H1 (cell line): ENCODE results near the gene FOXL3. TPM values are rescaled to one million over a fixed set of nuclear protein-coding genes. Genes with fewer than 3 reads are reported as not detected.

Experiments used
- CTCF ChIA-PET: fragments of 300-600 bp; sonication (Branson Sonifier 250); formaldehyde crosslinking; loops from one replicate; lab custom pipeline; 2021; ENCODE audit not compliant: partially characterized antibody; lab: Charles Lee
- POLR2A ChIA-PET: fragments of 300-600 bp; sonication (Branson Sonifier 250); formaldehyde crosslinking; loops from one replicate; lab custom pipeline; 2021; ENCODE audit warnings: inconsistent platforms; ENCODE audit not compliant: partially characterized antibody; lab: Charles Lee
- DNase-seq, 2 experiments: peaks; one replicate each; pipeline versions ENCODE4 v3.0.0 to v3.0.0-alpha.2; 2010 to 2022; ENCODE audit warnings: low spot score in 2 of 2, low read depth in 1 of 2, mixed read lengths in 1 of 2
- FAIRE-seq: peaks from 2 replicates; lab custom pipeline; 2011; peaks lifted over from hg19 to GRCh38; lab: Jason Lieb, UNC
- H2AFZ ChIP-seq: 2 replicates; pipeline ENCODE4 v1.8.1; 2012; ENCODE audit warnings: low read length, inconsistent platforms
- H2AK5ac ChIP-seq: 2 replicates; pipeline ENCODE4 v1.6.1; 2013; ENCODE audit warnings: low read depth, low read length
- H2BK120ac ChIP-seq: replicated peaks from 2 replicates; pipeline ENCODE3; 2013; ENCODE audit warnings: low read depth, low read length, inconsistent platforms
- H2BK12ac ChIP-seq: 2 replicates; pipeline ENCODE4 v1.6.1; 2013; ENCODE audit warnings: low read depth, low read length
- H2BK15ac ChIP-seq: 2 replicates; pipeline ENCODE4 v1.6.1; 2013; ENCODE audit warnings: low read length
- H2BK20ac ChIP-seq: 2 replicates; pipeline ENCODE4 v1.6.1; 2013; ENCODE audit warnings: low read length
- H2BK5ac ChIP-seq: 2 replicates; pipeline ENCODE4 v1.6.1; 2013; ENCODE audit warnings: low read depth, low read length
- H3K14ac ChIP-seq: 2 replicates; pipeline ENCODE4 v1.6.1; 2013; ENCODE audit warnings: inconsistent platforms; ENCODE audit not compliant: insufficient read length
- H3K18ac ChIP-seq: 2 replicates; pipeline ENCODE4 v1.6.1; 2013; ENCODE audit warnings: low read length; ENCODE audit errors: extremely low read depth
- H3K23ac ChIP-seq: 2 replicates; pipeline ENCODE4 v1.6.1; 2013; ENCODE audit warnings: inconsistent platforms; ENCODE audit not compliant: insufficient read length
- H3K23me2 ChIP-seq: 2 replicates; pipeline ENCODE4 v1.6.1; 2013; ENCODE audit warnings: low read depth, low read length
- H3K27ac ChIP-seq: 2 replicates; pipeline ENCODE4 v1.6.1; 2011; ENCODE audit warnings: low read depth, low read length, inconsistent platforms
- H3K27me3 ChIP-seq, 4 experiments: replicated peaks in 1 of 4; 1 replicate in 1 of 4; 2 replicates in 3 of 4; pipeline versions ENCODE4 v1.6.1 to v1.8.1; 2011 to 2013; ENCODE audit warnings: low read length in 3 of 4, mild to moderate bottlenecking in 3 of 4, inconsistent platforms in 2 of 4, mixed read lengths in 2 of 4, moderate library complexity in 1 of 4; ENCODE audit not compliant: control insufficient read depth in 3 of 4, insufficient read depth in 3 of 4; ENCODE audit errors: extremely low read depth in 1 of 4
- H3K36me3 ChIP-seq, 4 experiments: 2 replicates each; pipeline versions ENCODE4 v1.6.1 to v1.8.1; 2011 to 2013; ENCODE audit warnings: mild to moderate bottlenecking in 4 of 4, low read length in 3 of 4, moderate library complexity in 2 of 4, control low read depth in 1 of 4, inconsistent platforms in 1 of 4; ENCODE audit not compliant: insufficient read depth in 4 of 4, control insufficient read depth in 2 of 4
- H3K4ac ChIP-seq: replicated peaks from 2 replicates; pipeline ENCODE3; 2013; ENCODE audit warnings: low read length, low read depth, mixed read lengths, inconsistent platforms; ENCODE audit not compliant: insufficient read length
- H3K4me1 ChIP-seq, 4 experiments: replicated peaks in 1 of 4; 1 replicate in 1 of 4; 2 replicates in 3 of 4; pipeline versions ENCODE4 v1.6.1 to v1.8.1; 2011 to 2013; ENCODE audit warnings: low read length in 3 of 4, inconsistent platforms in 2 of 4, mixed read lengths in 1 of 4; ENCODE audit not compliant: insufficient read depth in 4 of 4, control insufficient read depth in 3 of 4
- H3K4me2 ChIP-seq, 2 experiments: 2 replicates each; pipeline versions ENCODE4 v1.6.1 to v1.8.1; 2011 to 2013; ENCODE audit warnings: low read depth in 2 of 2, low read length in 2 of 2, control low read depth in 1 of 2, inconsistent platforms in 1 of 2, mild to moderate bottlenecking in 1 of 2; ENCODE audit not compliant: insufficient read depth in 1 of 2
- H3K4me3 ChIP-seq, 4 experiments: fragments of 200-600, 300-600 bp in 1 of 4; sonication (generic), shearing (Covaris generic), sonication (Bioruptor Twin) in 1 of 4; 2 replicates each; pipeline versions ENCODE4 v1.5.1 to v1.8.1; 2011 to 2016; ENCODE audit warnings: low read length in 4 of 4, low read depth in 3 of 4, control low read depth in 2 of 4, inconsistent platforms in 2 of 4, mild to moderate bottlenecking in 2 of 4, mixed read lengths in 1 of 4, moderate library complexity in 1 of 4; ENCODE audit not compliant: insufficient read depth in 2 of 4; ENCODE audit errors: extremely low read depth in 1 of 4
- H3K56ac ChIP-seq: replicated peaks from 2 replicates; pipeline ENCODE3; 2013; ENCODE audit warnings: low read depth, mild to moderate bottlenecking, mixed read lengths, low read length, inconsistent platforms; ENCODE audit not compliant: insufficient read length
- H3K79me1 ChIP-seq: 2 replicates; pipeline ENCODE4 v1.6.1; 2013; ENCODE audit warnings: low read depth, low read length, control low read depth
- H3K79me2 ChIP-seq, 2 experiments: 2 replicates each; pipeline versions ENCODE4 v1.6.1 to v1.8.1; 2012 to 2013; ENCODE audit warnings: low read length in 2 of 2, mild to moderate bottlenecking in 2 of 2, inconsistent platforms in 1 of 2; ENCODE audit not compliant: insufficient read depth in 2 of 2, control insufficient read depth in 1 of 2
- H3K9ac ChIP-seq, 4 experiments: replicated peaks in 1 of 4; 1 replicate in 1 of 4; 2 replicates in 3 of 4; pipeline versions ENCODE4 v1.6.1 to v1.8.1; 2011 to 2013; ENCODE audit warnings: low read depth in 3 of 4, low read length in 3 of 4, control low read depth in 2 of 4, mild to moderate bottlenecking in 2 of 4, moderate library complexity in 2 of 4, inconsistent platforms in 1 of 4; ENCODE audit errors: extremely low read depth in 1 of 4
- H3K9me3 ChIP-seq, 2 experiments: 2 replicates each; pipeline versions ENCODE4 v1.6.1 to v1.8.1; 2012 to 2013; ENCODE audit warnings: mild to moderate bottlenecking in 2 of 2, moderate library complexity in 2 of 2, control low read depth in 1 of 2, inconsistent platforms in 1 of 2, low read depth in 1 of 2, low read length in 1 of 2, mixed read lengths in 1 of 2; ENCODE audit not compliant: insufficient read depth in 2 of 2
- H4K20me1 ChIP-seq, 2 experiments: replicated peaks in 1 of 2; 2 replicates each; pipeline versions ENCODE3 to v1.8.1; 2011 to 2013; ENCODE audit warnings: inconsistent platforms in 2 of 2, low read length in 2 of 2, mild to moderate bottlenecking in 1 of 2; ENCODE audit not compliant: insufficient read depth in 2 of 2, control insufficient read depth in 1 of 2
- H4K5ac ChIP-seq: 2 replicates; pipeline ENCODE4 v1.6.1; 2013; ENCODE audit warnings: low read length, low read depth, mixed read lengths, inconsistent platforms; ENCODE audit not compliant: insufficient read length
- H4K8ac ChIP-seq: 2 replicates; pipeline ENCODE4 v1.8.0; 2013; ENCODE audit warnings: mild to moderate bottlenecking, moderate library complexity, low read length, inconsistent platforms; ENCODE audit not compliant: insufficient read depth; ENCODE audit errors: extremely low read depth
- H4K91ac ChIP-seq: replicated peaks from 2 replicates; pipeline ENCODE3; 2013; ENCODE audit warnings: low read length, mixed read lengths, inconsistent platforms; ENCODE audit not compliant: insufficient read length
- CBX5 ChIP-seq: fragments of 300-800, 300-1000 bp; sonication (generic); IDR thresholded peaks from 2 replicates; pipeline ENCODE4 v1.7.1; 2016; ENCODE audit warnings: antibody characterized with exemption, low read length, low read depth
- CHD1 ChIP-seq: IDR thresholded peaks from 2 replicates; pipeline ENCODE4 v1.6.1; 2012; ENCODE audit warnings: low read depth, low read length, improper control_type of control experiment
- CHD2 ChIP-seq: IDR thresholded peaks from 2 replicates; pipeline ENCODE4 v1.6.1; 2012; ENCODE audit warnings: low read length, improper control_type of control experiment
- CTBP2 ChIP-seq: IDR thresholded peaks from 2 replicates; pipeline ENCODE4 v1.7.0; 2011; ENCODE audit warnings: borderline replicate concordance, mild to moderate bottlenecking, moderate library complexity, mixed read lengths, low read length; ENCODE audit not compliant: insufficient read depth, insufficient read length
- E2F6 ChIP-seq: IDR thresholded peaks from 2 replicates; pipeline ENCODE4 v1.6.1; 2012; ENCODE audit warnings: inconsistent platforms
- GABPA ChIP-seq: IDR thresholded peaks from 2 replicates; pipeline ENCODE4 v1.6.1; 2011; ENCODE audit warnings: mild to moderate bottlenecking, low read length, moderate library complexity, borderline replicate concordance; ENCODE audit not compliant: insufficient read depth
- JUN ChIP-seq: IDR thresholded peaks from 2 replicates; pipeline ENCODE4 v1.6.1; 2011; ENCODE audit warnings: low read depth, mild to moderate bottlenecking, improper control_type of control experiment, low read length
- MAFK ChIP-seq: IDR thresholded peaks from 2 replicates; pipeline ENCODE4 v1.6.1; 2012; ENCODE audit warnings: low read depth, mild to moderate bottlenecking, improper control_type of control experiment, low read length
- POU5F1 ChIP-seq: IDR thresholded peaks from 2 replicates; pipeline ENCODE4 v1.6.1; 2011; ENCODE audit warnings: low read depth, mild to moderate bottlenecking, low read length, moderate library complexity
- SAP30 ChIP-seq: fragments of 300-600 bp; sonication (generic); IDR thresholded peaks from 2 replicates; pipeline ENCODE4 v1.7.1; 2012; ENCODE audit warnings: low read length, moderate library complexity, mild to moderate bottlenecking, inconsistent platforms; ENCODE audit not compliant: insufficient read depth, insufficient replicate concordance
- SP1 ChIP-seq: IDR thresholded peaks from 2 replicates; pipeline ENCODE4 v1.6.1; 2011; ENCODE audit warnings: low read depth, low read length
- SUZ12 ChIP-seq: fragments of 200-600 bp; sonication (generic); IDR thresholded peaks from 2 replicates; pipeline ENCODE4 v1.6.1; 2012; ENCODE audit warnings: mild to moderate bottlenecking, inconsistent platforms, low read length, moderate library complexity, mixed read lengths
- TBP ChIP-seq: IDR thresholded peaks from 2 replicates; pipeline ENCODE4 v1.6.1; 2011; ENCODE audit warnings: low read depth, low read length, improper control_type of control experiment
- WGBS, 2 experiments: shearing (Covaris generic) in 1 of 2; methylation state at CpG; one replicate each; pipeline versions ENCODE4 v1.1.6 to v1.1.7; 2013 to 2015; ENCODE audit warnings: low lambda C conversion rate in 2 of 2, mixed read lengths in 2 of 2, inconsistent platforms in 1 of 2, low coverage in 1 of 2, missing lambda C conversion rate in 1 of 2; ENCODE audit not compliant: insufficient replicate concordance in 2 of 2, insufficient coverage in 1 of 2, insufficient read length in 1 of 2; ENCODE audit errors: extremely low coverage in 1 of 2, missing lambda C conversion rate in 1 of 2; 5-methylcytosine and 5-hydroxymethylcytosine counted together
- polyA plus RNA-seq, 7 experiments: library from polyadenylated mRNA; depleted of rRNA in 3 of 7; stranded (reverse) in 5 of 7; unstranded in 2 of 7; fragments of >200 nt in 5 of 7; fragments of 200-250 nt in 2 of 7; gene quantifications; 1 replicate in 5 of 7; 2 replicates in 1 of 7; 4 replicates in 1 of 7; pipeline versions ENCODE4 v1.2.1 to v1.2.3, GENCODE V29; 2011 to 2013; ENCODE audit warnings: missing spikeins in 2 of 7, mixed read lengths in 2 of 7
- total RNA-seq: library from RNA; stranded (reverse); fragmentation: NEBNext Ultra II Directional; extraction: Animal tissue kit (Norgen Biotek cat#: 25700); gene quantifications from 2 replicates; pipeline ENCODE4 v1.2.1, GENCODE V29; 2021

Gene FOXL3
- total and polyA plus RNA-seq, 2 of the 8 experiments (the other 6 are each of a cell fraction or from before 2014, with no cell fraction given) = not detected

GRCh38 chr7:332020-332517 lies 42.1 kb downstream of the FOXL3 start:
- CTCF ChIA-PET = interaction anchor here (0.6 to 2.9 kb wide), 12 partner anchors 10 to 454 kb away, joined by 3 to 16 read pairs (median 4); partner anchors contain the start of gene FOXL3
- FAIRE-seq (no peak), DNase-seq (no peak)
- Histone ChIP-seq H3K79me2 (no peaks in the 10 kb centered on the region), H2BK5ac (no peak overlapping the region), H3K9ac (no peak overlapping the region), H2AK5ac (no peak overlapping the region), H3K4ac (no peak overlapping the region), H3K23me2 (0 out of 2 replicates have a peak, but pooled peaks cover 9% of the 10 kb centered on the region), H2BK15ac (no peak overlapping the region), H4K91ac (peak overlapping the region; percentile 25), H3K4me2 (no peak overlapping the region), H3K27ac (no peak overlapping the region), H3K18ac (no peak overlapping the region; the same call in 1 of the 2 replicates), H2BK120ac (no peak overlapping the region), H3K56ac (no peak overlapping the region), H3K79me1 (no peaks in the 10 kb centered on the region; the same call in none of the 2 replicates), H3K14ac (no peak overlapping the region), H4K8ac (no peak overlapping the region), H3K9me3 (peaks cover 5 to 6% of the 10 kb centered on the region in 2 experiments; a peak in 3 of 4 replicates), H2AFZ (no peak overlapping the region), H2BK12ac (peak overlapping the region; percentile 50; the same call in 1 of the 2 replicates), H4K20me1 (peaks cover 0 to 5% of the 10 kb centered on the region in 2 experiments), H3K4me1 (peaks cover 0 to 3% (median 1%) of the 10 kb centered on the region in 4 experiments; a peak in 1 of 7 replicates), H2BK20ac (no peak overlapping the region), H3K4me3 (no peak overlapping the region), H3K23ac (no peak overlapping the region), H3K27me3 (0 out of 7 replicates have a peak, but pooled peaks cover 0 to 2% (median 0%) of the 10 kb centered on the region in 4 experiments), H3K36me3 (no peaks in the 10 kb centered on the region), H4K5ac (no peak overlapping the region)
- POLR2A ChIA-PET = no interaction called here
- 80% methylated on average over 23 of the region's 23 CpGs; no CpG with 5 or more reads in 1 of the 2 experiments for WGBS, 2 experiments
- TF ChIP-seq TBP = no peak
- TF ChIP-seq CBX5 = no peak
- no peak for TF ChIP-seq CHD1
- TF ChIP-seq MAFK = no peak
- no peak for TF ChIP-seq SAP30
- TF ChIP-seq JUN = no peak
- TF ChIP-seq E2F6 = no peak
- no peak for TF ChIP-seq SP1
- no peak for TF ChIP-seq GABPA
- TF ChIP-seq CHD2 = no peak
- TF ChIP-seq CTBP2 = no peak
- TF ChIP-seq SUZ12 = no peak
- no peak for TF ChIP-seq POU5F1
